Breast epithelium (tissue), 4 donors: ENCODE measurements around the gene GFI1B. TPM values are rescaled to one million over a fixed set of nuclear protein-coding genes. Genes with fewer than 3 reads are reported as not detected.

Source experiments
- DNase-seq, 2 donors: peaks; one replicate each; pipeline ENCODE4 v3.0.0-alpha.2; 2019; ENCODE audit warnings: low spot score in 2 of 2
- H3K27ac ChIP-seq, 2 donors: fragments of 200-600 bp; sonication (generic) in 1 of 2; one replicate each; pipeline ENCODE4 v1.5.1; 2016 to 2019; ENCODE audit warnings: mild to moderate bottlenecking in 1 of 2
- H3K27me3 ChIP-seq, 2 donors: fragments of 200-600 bp; sonication (generic) in 1 of 2; one replicate each; pipeline versions ENCODE4 v1.5.1 to v1.6.0; 2017 to 2019; ENCODE audit warnings: control low read depth in 1 of 2, mild to moderate bottlenecking in 1 of 2
- H3K36me3 ChIP-seq: fragments of 200-600 bp; one replicate; pipeline ENCODE4 v1.5.1; 2019
- H3K4me1 ChIP-seq, 2 donors: fragments of 200-600 bp; sonication (generic); one replicate each; pipeline ENCODE4 v1.5.1; 2016 to 2019; ENCODE audit warnings: control low read depth in 1 of 2
- H3K4me3 ChIP-seq, 3 donors: fragments of 200-600 bp; sonication (generic); 1 replicate in 2 of 3; 2 replicates in 1 of 3; pipeline ENCODE4 v1.5.1; 2016 to 2019; ENCODE audit warnings: mild to moderate bottlenecking in 3 of 3, moderate library complexity in 2 of 3
- H3K9me3 ChIP-seq, 2 donors: fragments of 200-600 bp; sonication (generic) in 1 of 2; one replicate each; pipeline ENCODE4 v1.5.1; 2016 to 2019; ENCODE audit warnings: control low read depth in 1 of 2
- CTCF ChIP-seq, 3 donors: fragments of 450-650 bp; IDR thresholded peaks; one replicate each; pipeline ENCODE4 v1.5.1; 2016 to 2017; ENCODE audit warnings: antibody characterized with exemption in 3 of 3, mild to moderate bottlenecking in 3 of 3, moderate library complexity in 3 of 3
- POLR2A ChIP-seq: fragments of 450-650 bp; IDR thresholded peaks from one replicate; pipeline ENCODE4 v1.6.1; 2016; ENCODE audit warnings: antibody characterized with exemption, mild to moderate bottlenecking, moderate library complexity
- POLR2AphosphoS5 ChIP-seq, 3 donors: sonication (generic); formaldehyde crosslinking; IDR thresholded peaks; one replicate each; pipeline ENCODE4 v1.6.1; 2017; ENCODE audit warnings: antibody characterized with exemption in 3 of 3
- intact Hi-C: fragments of 100-400 bp; cut with DNase I; formaldehyde crosslinking; loops from one replicate; pipeline ENCODE4 v1.15.1; 2023; ENCODE audit warnings: low total_unique reads
- total RNA-seq, 3 donors: library from RNA; depleted of rRNA; stranded (reverse); fragments of >200 nt; gene quantifications; one replicate each; pipeline ENCODE4 v1.1.0, GENCODE V29; 2016

The GFI1B gene
- total RNA-seq, 3 donors from 2014 or later = not detected

GRCh38 chr9:133006731-133007352 is 28.3 kb downstream of the GFI1B start:
- TF ChIP-seq CTCF (IDR thresholded peaks at IDR 0.05) = no peak
- TF ChIP-seq POLR2AphosphoS5 (IDR thresholded peaks at IDR 0.05) = no peak
- no peak for TF ChIP-seq POLR2A
- intact Hi-C loops = no loop called here
- H3K27me3 ChIP-seq = peaks cover 0 to 20% of the 10 kb centered on the region in 2 donors
- H3K9me3 ChIP-seq = no peaks in the 10 kb centered on the region
- H3K27ac ChIP-seq = no peak overlapping the region
- H3K36me3 ChIP-seq = no peaks in the 10 kb centered on the region
- H3K4me3 ChIP-seq = no peak overlapping the region
- no peaks in the 10 kb centered on the region for H3K4me1 ChIP-seq
- DNase-seq = peak in 1 of 2 donors; percentile 10

GRCh38 chr9:133008406-133008805 is 29.9 kb downstream of the GFI1B start:
- no peak for DNase-seq
- Histone ChIP-seq H3K27ac (no peak overlapping the region), H3K4me3 (no peak overlapping the region), H3K36me3 (no peaks in the 10 kb centered on the region), H3K9me3 (no peaks in the 10 kb centered on the region), H3K4me1 (no peaks in the 10 kb centered on the region), H3K27me3 (peaks cover 0 to 17% of the 10 kb centered on the region in 2 donors)
- no peak for TF ChIP-seq POLR2A
- no peak for TF ChIP-seq POLR2AphosphoS5 (IDR thresholded peaks at IDR 0.05)
- TF ChIP-seq CTCF (IDR thresholded peaks at IDR 0.05) = no peak
- intact Hi-C loops = no loop called here

GRCh38 chr9:133008824-133009223 is 30.3 kb downstream of the GFI1B start:
- Histone ChIP-seq H3K9me3 (no peaks in the 10 kb centered on the region), H3K4me3 (no peak overlapping the region), H3K27ac (no peak overlapping the region), H3K36me3 (no peaks in the 10 kb centered on the region), H3K4me1 (no peaks in the 10 kb centered on the region), H3K27me3 (peaks cover 0 to 13% of the 10 kb centered on the region in 2 donors)
- intact Hi-C loops = no loop called here
- TF ChIP-seq POLR2AphosphoS5 (IDR thresholded peaks at IDR 0.05) (no peak), POLR2A (no peak), CTCF (IDR thresholded peaks at IDR 0.05) (no peak)
- no peak for DNase-seq

- intact Hi-C loops = no loop called here
- no peak for DNase-seq
- Histone ChIP-seq H3K27ac (no peak overlapping the region), H3K4me3 (no peak overlapping the region), H3K27me3 (peaks cover 0 to 13% of the 10 kb centered on the region in 2 donors), H3K36me3 (no peaks in the 10 kb centered on the region), H3K9me3 (no peaks in the 10 kb centered on the region), H3K4me1 (no peaks in the 10 kb centered on the region)
- TF ChIP-seq CTCF (IDR thresholded peaks at IDR 0.05) (no peak), POLR2A (no peak), POLR2AphosphoS5 (IDR thresholded peaks at IDR 0.05) (no peak)
Measured at GRCh38 chr9:133009906-133010582, 31.6 kb downstream of the GFI1B start.

GRCh38 chr9:133014696-133015095 is 36.2 kb downstream of the GFI1B start:
- Histone ChIP-seq H3K36me3 (no peaks in the 10 kb centered on the region), H3K4me3 (no peak overlapping the region), H3K27ac (no peak overlapping the region), H3K27me3 (no peaks in the 10 kb centered on the region), H3K4me1 (no peaks in the 10 kb centered on the region), H3K9me3 (peaks cover 0 to 9% of the 10 kb centered on the region in 2 donors)
- no peak for DNase-seq
- no peak for TF ChIP-seq CTCF (IDR thresholded peaks at IDR 0.05)
- TF ChIP-seq POLR2A = no peak
- no peak for TF ChIP-seq POLR2AphosphoS5 (IDR thresholded peaks at IDR 0.05)
- intact Hi-C loops = no loop called here
